Measurements from ENCODE around the gene ZNF117.
A peak's percentile ranks its signal among the peaks of the same experiment; 100 is the strongest.
"Not testable (repeated sequence)": the region's sequence is repeated elsewhere in the genome, so short reads cannot be mapped to it uniquely, and the experiment has no call there.

Gene ZNF117

GRCh38 chr7:64990936-64991335 is at the start of gene ZNF117:
Gene ZNF117 (minus strand): TSS chr7:64991036.
- no peak for DNase-seq (ENCODE audit: low read depth, low spot score)

GRCh38 chr7:65038767-65039166 is 47.9 kb upstream of the ZNF117 start:
- DNase-seq (ENCODE audit: low read depth, low spot score): peak; percentile 56

GRCh38 chr7:65037740-65038688 is 47.2 kb upstream of the ZNF117 start:
- DNase-seq (ENCODE audit: low read depth, low spot score): peak; percentile 71

- DNase-seq (ENCODE audit: low read depth, low spot score): not testable (repeated sequence)
Measured at GRCh38 chr7:65036526-65036925, 45.7 kb upstream of the ZNF117 start.

- not testable (repeated sequence) for DNase-seq (ENCODE audit: low read depth, low spot score)
Measured at GRCh38 chr7:65035469-65035868, 44.6 kb upstream of the ZNF117 start.

GRCh38 chr7:65034120-65034782 is 43.4 kb upstream of the ZNF117 start:
- DNase-seq (ENCODE audit: low read depth, low spot score): not testable (repeated sequence)

- not testable (repeated sequence) for DNase-seq (ENCODE audit: low read depth, low spot score)
Measured at GRCh38 chr7:65033391-65033790, 42.6 kb upstream of the ZNF117 start.

- not testable (repeated sequence) for DNase-seq (ENCODE audit: low read depth, low spot score)
Measured at GRCh38 chr7:65025023-65025422, 34.2 kb upstream of the ZNF117 start.

- not testable (repeated sequence) for DNase-seq (ENCODE audit: low read depth, low spot score)
Measured at GRCh38 chr7:65020978-65021377, 30.1 kb upstream of the ZNF117 start.

- DNase-seq (ENCODE audit: low read depth, low spot score): not testable (repeated sequence)
Measured at GRCh38 chr7:65009881-65010280, 19.0 kb upstream of the ZNF117 start.

GRCh38 chr7:65009394-65009793 is 18.6 kb upstream of the ZNF117 start:
- DNase-seq (ENCODE audit: low read depth, low spot score): not testable (repeated sequence)

GRCh38 chr7:65007036-65007435 is 16.2 kb upstream of the ZNF117 start:
- not testable (repeated sequence) for DNase-seq (ENCODE audit: low read depth, low spot score)

GRCh38 chr7:65006094-65006992 is 15.5 kb upstream of the ZNF117 start, which contains the start of gene ERV3-1:
Gene ERV3-1 (minus strand): TSS chr7:65006687. CDS start chr7:64993026, 13,661 bp downstream.
- DNase-seq (ENCODE audit: low read depth, low spot score): peak; percentile 98

- DNase-seq (ENCODE audit: low read depth, low spot score): no peak
Measured at GRCh38 chr7:65004575-65004974, 13.7 kb upstream of the ZNF117 start.

GRCh38 chr7:65002972-65003585 is 12.2 kb upstream of the ZNF117 start:
- DNase-seq (ENCODE audit: low read depth, low spot score): no peak

GRCh38 chr7:65001291-65001814 is 10.5 kb upstream of the ZNF117 start:
- DNase-seq (ENCODE audit: low read depth, low spot score): no peak

GRCh38 chr7:64999165-65000004 is 8.5 kb upstream of the ZNF117 start:
- no peak for DNase-seq (ENCODE audit: low read depth, low spot score)

GRCh38 chr7:64998865-64999164 is 8.0 kb upstream of the ZNF117 start:
- DNase-seq (ENCODE audit: low read depth, low spot score): no peak

- DNase-seq (ENCODE audit: low read depth, low spot score): peak; percentile 68
Measured at GRCh38 chr7:64997927-64998391, 7.1 kb upstream of the ZNF117 start.

All from ELF-1 (cell line).